Stimulated activated CD8-positive, alpha-beta memory T cell treated with anti-CD3 and anti-CD28 coated beads, Interleukin-15, amount 100 ng/mL, for 24 hours (primary cell): ENCODE results near the gene HPCAL1.
"Not testable (repeated sequence)": the region's sequence is repeated elsewhere in the genome, so short reads cannot be mapped to it uniquely, and the experiment has no call there.

ENCODE experiments used
- DNase-seq: peaks from one replicate; pipeline ENCODE4 v3.0.0-alpha.2; 2020; ENCODE audit warnings: low read depth

Gene HPCAL1

GRCh38 chr2:10302479-10303180, at the start of gene HPCAL1:
HPCAL1 (plus strand) TSS chr2:10302904; CDS start chr2:10419758, 116,854 bp downstream.
- peak; percentile 72 for DNase-seq

DNA sequence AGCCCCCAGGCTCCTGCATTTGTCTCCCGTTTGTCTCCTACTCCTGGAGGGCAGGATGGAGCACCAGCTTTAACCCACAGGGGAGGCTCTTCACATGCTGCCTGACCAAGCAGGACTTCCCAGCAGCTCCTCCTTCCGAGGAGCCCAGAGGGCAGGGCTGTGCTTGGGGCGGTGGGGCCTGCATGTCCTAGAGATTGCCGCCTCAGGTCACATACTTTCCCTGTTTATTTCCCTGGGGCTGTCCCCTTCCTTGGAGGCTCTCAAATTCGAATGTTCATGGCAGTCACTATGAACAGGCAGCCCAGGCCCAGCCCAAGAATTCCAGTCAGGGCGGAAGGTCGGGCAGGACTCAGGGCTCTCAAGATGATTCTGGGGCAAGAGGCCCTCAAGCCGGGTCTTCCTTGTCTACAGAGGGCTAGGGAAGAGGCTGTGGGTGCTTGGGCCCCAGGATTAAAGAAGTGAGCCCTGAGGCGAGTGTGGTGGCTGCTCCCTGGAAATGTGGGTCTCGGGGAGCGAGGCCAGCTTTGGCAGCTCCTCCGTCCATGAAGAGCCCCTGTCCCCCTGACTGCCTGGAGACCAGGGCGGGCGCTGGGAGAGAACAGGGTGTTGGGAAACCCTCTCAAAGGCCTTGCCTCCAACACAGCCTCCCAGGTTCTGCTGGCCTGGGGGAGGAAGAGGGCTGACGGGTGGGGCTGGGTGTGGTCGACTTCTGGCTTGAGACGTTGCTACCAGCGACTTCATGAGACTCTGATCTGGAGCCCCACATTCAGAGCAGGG, 48.9 kb upstream of the HPCAL1 start:
- no peak for DNase-seq

- DNase-seq: no peak
Observed at GRCh38 chr2:10254373-10255188, 48.1 kb upstream of the HPCAL1 start.

GRCh38 chr2:10255189-10256030, 47.3 kb upstream of the HPCAL1 start:
- DNase-seq: no peak

- DNase-seq: no peak
Observed at GRCh38 chr2:10256031-10256514, 46.6 kb upstream of the HPCAL1 start.

DNA sequence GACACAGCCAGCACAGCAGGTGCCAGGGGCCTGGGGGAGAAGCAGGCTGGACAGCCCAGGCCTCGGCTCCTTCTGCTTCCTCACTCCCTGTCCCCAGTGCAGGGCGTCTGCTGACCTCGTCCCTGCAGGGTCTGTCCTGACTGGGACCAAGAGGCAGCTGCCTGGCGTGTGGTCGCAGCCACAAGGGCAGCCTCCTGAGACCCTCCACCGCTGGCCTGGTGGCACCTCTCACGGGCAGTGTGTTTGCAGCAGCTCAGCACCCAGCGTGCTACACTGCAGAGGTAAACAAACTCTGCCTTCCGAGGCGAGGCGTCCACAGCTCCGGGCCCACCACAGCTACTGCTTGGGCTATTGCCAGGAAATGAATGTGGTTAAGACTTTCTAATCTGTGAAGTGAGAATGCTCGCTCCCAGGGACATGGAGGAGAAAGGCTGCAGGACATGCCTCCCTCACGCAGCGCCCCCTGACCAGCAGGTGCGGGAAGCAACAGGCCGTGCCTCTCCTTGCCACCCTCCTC, 46.1 kb upstream of the HPCAL1 start:
- no peak for DNase-seq

- no peak for DNase-seq
Observed at GRCh38 chr2:10257036-10257435, 45.7 kb upstream of the HPCAL1 start.

GRCh38 chr2:10257500-10258147, 45.1 kb upstream of the HPCAL1 start:
- no peak for DNase-seq

- no peak for DNase-seq
Observed at GRCh38 chr2:10258326-10258725, 44.4 kb upstream of the HPCAL1 start.

GRCh38 chr2:10258726-10259125, 44.0 kb upstream of the HPCAL1 start:
- DNase-seq: no peak

- DNase-seq: no peak
Observed at GRCh38 chr2:10260130-10260529, 42.6 kb upstream of the HPCAL1 start.

GRCh38 chr2:10263526-10263925, 39.2 kb upstream of the HPCAL1 start:
- not testable (repeated sequence) for DNase-seq

- DNase-seq: no peak
Observed at GRCh38 chr2:10264506-10265328, 38.0 kb upstream of the HPCAL1 start.

- DNase-seq: no peak
Observed at GRCh38 chr2:10265329-10266132, 37.2 kb upstream of the HPCAL1 start.

- no peak for DNase-seq
Observed at GRCh38 chr2:10266133-10266620, 36.5 kb upstream of the HPCAL1 start.

DNA sequence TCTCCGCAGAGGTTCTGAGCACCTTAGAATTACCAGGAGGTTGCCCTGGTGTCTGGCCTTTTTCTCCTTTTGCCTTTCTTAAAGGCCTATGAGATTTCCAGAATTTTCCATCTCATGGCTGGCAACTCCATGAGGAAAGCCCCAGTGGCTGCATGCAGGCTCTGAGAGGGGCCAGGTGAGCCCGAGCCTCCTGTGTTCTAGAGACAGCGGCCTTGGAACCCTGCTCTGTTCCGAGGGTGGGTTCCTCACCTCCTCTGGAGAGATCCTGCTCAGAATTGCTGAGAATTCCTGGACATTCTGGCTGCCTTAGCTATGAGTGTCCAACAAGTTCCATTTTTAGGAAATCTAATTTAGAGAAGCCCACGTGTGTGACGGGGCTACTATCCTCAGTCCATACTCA, 35.7 kb upstream of the HPCAL1 start:
- no peak for DNase-seq

GRCh38 chr2:10267551-10268465, 34.9 kb upstream of the HPCAL1 start:
- no peak for DNase-seq

- no peak for DNase-seq
Observed at GRCh38 chr2:10269291-10269690, 33.4 kb upstream of the HPCAL1 start.
